Measurements from ENCODE around the gene CLDND2. TPM values are rescaled to one million over a fixed set of nuclear protein-coding genes. Genes with fewer than 3 reads are reported as not detected.

The CLDND2 gene
- total RNA-seq, 1 donor from 2014 or later: 23.2 TPM

DNA sequence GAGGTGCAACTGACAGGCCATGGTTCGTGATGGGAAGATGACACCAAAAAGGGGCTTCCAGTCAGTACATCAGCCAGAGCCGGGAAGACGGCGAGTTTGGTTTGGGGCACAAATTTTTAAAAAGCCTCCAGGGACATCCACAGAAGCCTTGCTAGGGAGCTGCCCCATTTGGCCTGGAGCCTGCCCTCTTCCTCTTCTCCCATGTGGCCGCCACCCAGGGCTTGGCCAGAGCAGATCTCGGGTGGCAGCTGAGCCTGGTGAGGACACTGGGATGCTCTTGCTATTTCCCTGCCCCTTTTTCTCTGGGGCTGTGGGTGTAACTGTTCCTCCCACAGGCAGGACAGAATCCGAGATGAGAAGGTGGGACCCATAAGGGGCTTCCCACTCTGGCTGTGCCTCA lies 10.9 kb downstream of the CLDND2 start:
- intact Hi-C loops (cut with micrococcal nuclease): no loop called here
- H3K9me3 Mint-ChIP-seq: no peaks in the 10 kb centered on the region
- DNase-seq (ENCODE audit: low spot score): no peak
- peak overlapping the region; percentile 34 for H3K27ac Mint-ChIP-seq
- no peaks in the 10 kb centered on the region for H3K27me3 Mint-ChIP-seq (ENCODE audit: insufficient read depth)
- no peak overlapping the region for H3K4me3 Mint-ChIP-seq
- H3K4me1 Mint-ChIP-seq (ENCODE audit: low read depth): peaks cover 40% of the 10 kb centered on the region
- H3K36me3 Mint-ChIP-seq (ENCODE audit: low read depth): peaks cover 21% of the 10 kb centered on the region

DNA sequence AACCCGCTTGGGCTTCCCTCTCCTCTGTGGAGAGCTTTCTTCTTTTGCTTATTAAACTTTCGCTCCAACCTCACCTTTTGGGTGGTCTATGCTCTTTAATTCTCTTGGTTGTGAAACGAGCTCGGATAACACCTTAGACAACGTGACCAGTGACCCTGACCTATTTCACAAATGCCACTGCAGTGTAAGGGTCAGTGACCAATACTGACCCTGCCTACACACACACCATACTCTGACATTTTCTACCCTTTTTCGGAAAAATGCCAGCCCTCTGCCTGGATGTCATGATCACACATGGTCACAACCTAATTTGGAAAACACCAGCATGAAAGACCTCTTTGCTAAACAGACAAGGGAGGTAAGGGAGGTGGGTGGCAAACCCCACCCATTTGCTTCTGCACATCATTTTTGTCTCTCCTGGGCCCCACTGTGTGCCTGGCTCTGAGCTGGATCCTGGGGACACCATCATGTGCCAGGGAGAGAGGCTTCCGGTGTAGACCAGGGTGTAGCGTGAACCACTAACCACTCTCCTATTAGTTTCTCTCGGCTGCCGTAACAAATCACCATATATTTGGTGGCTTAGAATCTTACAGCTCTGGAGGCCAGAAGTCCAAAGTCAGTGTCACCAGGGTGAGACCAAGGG lies 12.5 kb downstream of the CLDND2 start:
- Mint-ChIP-seq H3K27me3 (ENCODE audit: insufficient read depth) (no peaks in the 10 kb centered on the region), H3K4me1 (ENCODE audit: low read depth) (peaks cover 28% of the 10 kb centered on the region), H3K27ac (peak overlapping the region; percentile 12), H3K36me3 (ENCODE audit: low read depth) (peaks cover 26% of the 10 kb centered on the region), H3K9me3 (no peaks in the 10 kb centered on the region), H3K4me3 (no peak overlapping the region)
- no peak for DNase-seq (ENCODE audit: low spot score)
- intact Hi-C loops (cut with micrococcal nuclease): no loop called here

DNA sequence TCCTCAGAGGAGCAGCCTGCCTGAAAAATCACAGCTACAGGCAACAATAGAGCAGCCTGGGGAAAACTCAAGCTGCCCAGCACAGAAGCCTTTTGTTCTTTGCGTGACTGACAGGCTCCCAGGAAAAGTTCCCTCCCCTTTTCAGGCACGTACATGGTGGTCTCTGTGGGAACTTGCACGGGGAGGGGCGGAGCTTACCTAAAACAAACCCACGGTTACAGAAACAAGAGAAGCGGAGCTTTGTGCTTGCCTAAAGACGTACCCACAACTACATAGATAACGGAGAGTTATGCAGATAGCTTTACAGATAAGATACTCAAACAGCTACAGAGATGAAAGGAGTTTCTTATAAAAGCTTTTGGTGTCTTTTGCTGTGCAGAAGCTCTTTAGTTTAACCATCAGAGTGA lies 14.1 kb downstream of the CLDND2 start:
- Mint-ChIP-seq H3K4me1 (ENCODE audit: low read depth) (peaks cover 28% of the 10 kb centered on the region), H3K4me3 (no peak overlapping the region), H3K36me3 (ENCODE audit: low read depth) (peaks cover 35% of the 10 kb centered on the region), H3K9me3 (no peaks in the 10 kb centered on the region), H3K27me3 (ENCODE audit: insufficient read depth) (no peaks in the 10 kb centered on the region), H3K27ac (peak overlapping the region; percentile 80)
- intact Hi-C loops (cut with micrococcal nuclease): no loop called here
- DNase-seq (ENCODE audit: low spot score): no peak

DNA sequence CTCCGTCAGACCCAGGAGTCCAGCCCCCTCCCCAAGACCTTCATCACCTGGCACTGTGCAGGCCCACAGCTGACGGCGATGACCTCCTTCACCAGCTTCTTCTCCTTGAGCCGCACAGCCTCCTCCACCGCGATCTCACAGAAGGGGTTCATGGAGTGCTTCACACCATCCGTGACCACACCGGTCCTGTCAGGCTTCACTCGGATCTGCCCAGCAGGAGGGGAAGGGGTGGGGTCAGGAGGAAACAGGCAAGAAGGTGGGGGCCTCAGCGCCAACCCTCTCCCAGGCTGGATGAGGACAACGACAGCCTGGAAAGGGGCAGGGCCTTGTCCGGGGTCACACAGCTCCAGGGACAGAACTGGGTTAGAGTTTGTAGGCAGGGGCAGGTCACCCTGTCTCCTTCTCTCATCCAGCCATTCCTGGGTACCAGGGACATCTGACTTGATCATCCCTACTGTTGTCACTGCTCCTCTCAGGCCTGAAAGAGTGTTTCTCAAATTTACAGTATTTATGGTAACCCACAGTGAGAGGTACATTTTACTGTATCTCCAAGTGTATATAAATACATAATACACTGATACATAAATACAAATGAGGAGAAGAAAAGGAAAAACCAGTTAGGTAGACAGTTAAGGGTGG lies 14.6 kb downstream of the CLDND2 start:
- peaks cover 35% of the 10 kb centered on the region for H3K36me3 Mint-ChIP-seq (ENCODE audit: low read depth)
- intact Hi-C loops (cut with micrococcal nuclease): no loop called here
- H3K4me1 Mint-ChIP-seq (ENCODE audit: low read depth): peaks cover 24% of the 10 kb centered on the region
- peak overlapping the region; percentile 7 for H3K27ac Mint-ChIP-seq
- H3K9me3 Mint-ChIP-seq: no peaks in the 10 kb centered on the region
- no peaks in the 10 kb centered on the region for H3K27me3 Mint-ChIP-seq (ENCODE audit: insufficient read depth)
- DNase-seq (ENCODE audit: low spot score): no peak
- no peak overlapping the region for H3K4me3 Mint-ChIP-seq

DNA sequence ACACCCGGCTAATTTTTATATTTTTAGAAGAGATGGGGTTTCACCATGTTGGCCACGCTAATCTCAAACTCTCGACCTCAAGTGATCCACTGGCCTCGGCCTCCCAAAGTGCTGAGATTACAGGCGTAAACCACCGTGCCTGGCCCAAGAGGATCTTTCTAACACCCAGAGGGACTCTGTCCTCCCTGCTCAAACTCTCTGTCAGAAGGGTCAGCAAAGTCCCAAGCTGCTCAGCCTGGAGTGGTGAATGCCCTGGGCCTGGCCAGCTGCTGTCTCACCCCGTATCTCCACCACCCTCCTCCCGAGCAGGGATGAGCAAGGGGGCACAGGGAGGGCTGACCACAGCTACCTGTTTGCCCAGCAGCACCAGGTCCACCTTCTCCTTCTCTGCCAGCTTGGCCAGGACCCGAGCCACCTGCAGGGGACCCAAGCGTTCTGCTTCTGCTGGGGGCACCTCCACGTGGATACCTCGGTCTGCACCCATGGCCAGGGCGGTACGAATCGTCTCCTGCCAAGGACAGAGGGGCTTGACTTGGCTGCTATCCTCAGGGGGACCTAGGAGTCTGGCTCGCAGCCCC lies 15.9 kb downstream of the CLDND2 start:
- intact Hi-C loops (cut with micrococcal nuclease): no loop called here
- Mint-ChIP-seq H3K36me3 (ENCODE audit: low read depth) (peaks cover 35% of the 10 kb centered on the region), H3K9me3 (no peaks in the 10 kb centered on the region), H3K4me3 (no peak overlapping the region), H3K27ac (no peak overlapping the region), H3K4me1 (ENCODE audit: low read depth) (peaks cover 22% of the 10 kb centered on the region), H3K27me3 (ENCODE audit: insufficient read depth) (no peaks in the 10 kb centered on the region)
- DNase-seq (ENCODE audit: low spot score): no peak

DNA sequence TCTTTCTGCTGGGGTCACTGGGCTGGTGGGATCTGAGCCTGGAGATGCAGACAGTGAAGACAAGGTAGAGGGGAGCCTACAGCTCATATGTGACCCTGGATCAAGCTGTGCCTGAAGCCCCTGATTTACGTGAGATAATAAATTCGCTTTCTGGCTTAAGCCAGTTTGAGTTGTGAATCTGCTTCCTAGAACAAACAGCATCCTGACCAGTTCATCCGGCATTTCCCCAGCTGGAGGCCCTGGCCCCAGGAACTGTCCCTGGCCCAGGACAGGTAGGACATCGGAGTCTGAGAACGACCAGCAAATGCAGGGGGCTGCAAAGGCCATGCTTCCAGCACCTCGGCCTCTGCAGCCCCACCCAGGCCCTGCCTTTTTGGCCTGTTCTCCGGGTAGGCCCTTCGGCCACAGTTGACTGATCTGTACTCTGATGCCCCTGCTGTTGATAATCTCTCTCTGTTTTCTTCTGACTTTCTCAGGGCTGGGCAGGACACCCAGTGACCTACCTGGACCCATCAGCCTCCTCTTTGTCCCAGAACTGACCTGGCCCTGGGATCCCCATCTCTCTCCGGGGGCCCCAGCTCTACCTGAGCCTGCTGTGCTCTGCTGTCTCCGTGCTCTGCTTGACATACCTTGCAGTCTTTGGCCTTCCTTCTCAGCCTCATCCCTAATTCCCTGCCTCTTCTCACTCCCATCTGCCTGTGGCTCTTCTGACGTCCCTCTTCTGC lies 17.4 kb downstream of the CLDND2 start:
- H3K4me1 Mint-ChIP-seq (ENCODE audit: low read depth): peaks cover 14% of the 10 kb centered on the region
- H3K27ac Mint-ChIP-seq: no peak overlapping the region
- peaks cover 37% of the 10 kb centered on the region for H3K36me3 Mint-ChIP-seq (ENCODE audit: low read depth)
- no peak overlapping the region for H3K4me3 Mint-ChIP-seq
- no peak for DNase-seq (ENCODE audit: low spot score)
- intact Hi-C loops (cut with micrococcal nuclease): no loop called here
- H3K9me3 Mint-ChIP-seq: no peaks in the 10 kb centered on the region
- H3K27me3 Mint-ChIP-seq (ENCODE audit: insufficient read depth): no peaks in the 10 kb centered on the region

DNA sequence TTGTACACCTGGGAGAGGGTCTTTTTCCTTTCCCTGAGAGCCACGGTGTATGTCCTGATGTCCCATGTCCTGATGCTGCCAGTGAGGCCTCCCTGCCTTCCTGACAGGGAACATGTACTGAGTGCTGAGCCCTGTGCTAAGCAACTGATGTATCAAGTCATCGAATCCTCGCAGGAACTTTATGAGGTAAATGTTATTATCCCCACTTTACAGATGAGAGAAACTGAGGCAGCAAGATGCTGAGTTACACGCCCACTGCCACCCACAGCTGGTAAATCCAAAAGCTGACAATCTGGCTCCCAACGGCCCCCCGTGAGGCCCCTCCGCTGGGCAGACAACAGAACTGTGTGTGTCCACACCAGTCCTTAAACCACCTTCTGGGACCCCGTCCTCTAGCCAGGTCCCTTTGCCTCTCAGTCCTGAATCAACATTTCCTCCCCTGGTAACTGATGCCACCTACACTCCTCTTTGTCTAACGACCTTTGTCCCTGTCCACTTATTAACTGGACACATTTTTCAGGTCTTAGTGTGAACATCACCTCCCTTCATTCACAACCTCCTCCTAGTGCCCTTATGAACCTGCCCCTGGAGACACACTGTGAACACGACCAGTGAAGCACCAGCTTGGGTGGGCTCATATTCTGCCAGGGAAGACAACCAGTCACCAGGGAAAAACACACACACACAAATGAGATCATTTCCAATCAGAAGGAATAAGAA lies 21.4 kb downstream of the CLDND2 start:
- H3K9me3 Mint-ChIP-seq: no peaks in the 10 kb centered on the region
- intact Hi-C loops (cut with micrococcal nuclease): no loop called here
- peaks cover 38% of the 10 kb centered on the region for H3K36me3 Mint-ChIP-seq (ENCODE audit: low read depth)
- no peaks in the 10 kb centered on the region for H3K27me3 Mint-ChIP-seq (ENCODE audit: insufficient read depth)
- DNase-seq (ENCODE audit: low spot score): no peak
- no peak overlapping the region for H3K4me3 Mint-ChIP-seq
- no peak overlapping the region for H3K27ac Mint-ChIP-seq
- peaks cover 12% of the 10 kb centered on the region for H3K4me1 Mint-ChIP-seq (ENCODE audit: low read depth)

DNA sequence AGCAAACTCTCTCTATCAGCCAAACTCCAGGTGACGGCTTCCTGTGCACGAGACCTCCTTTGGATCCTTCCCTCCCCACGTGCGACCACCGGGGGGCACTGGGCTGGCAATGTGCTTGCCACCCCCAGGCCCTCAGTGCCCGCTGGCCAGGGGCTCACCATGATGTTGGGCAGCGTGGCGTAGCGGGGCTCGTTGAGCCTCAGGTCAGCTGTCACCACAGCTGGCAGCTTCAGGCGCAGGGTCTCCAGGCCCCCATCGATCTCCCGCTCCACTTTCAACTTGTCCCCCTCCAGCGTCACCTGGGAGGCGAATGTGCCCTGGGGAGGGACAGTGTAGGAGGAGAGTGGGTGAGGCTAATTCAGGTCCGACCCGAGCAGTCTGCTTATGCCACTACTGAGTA lies 22.1 kb downstream of the CLDND2 start:
- Mint-ChIP-seq H3K9me3 (no peaks in the 10 kb centered on the region), H3K4me3 (no peak overlapping the region), H3K27ac (no peak overlapping the region), H3K36me3 (ENCODE audit: low read depth) (peaks cover 33% of the 10 kb centered on the region), H3K27me3 (ENCODE audit: insufficient read depth) (peaks cover under 1% of the 10 kb centered on the region), H3K4me1 (ENCODE audit: low read depth) (peaks cover 14% of the 10 kb centered on the region)
- intact Hi-C loops (cut with micrococcal nuclease): no loop called here
- no peak for DNase-seq (ENCODE audit: low spot score)

DNA sequence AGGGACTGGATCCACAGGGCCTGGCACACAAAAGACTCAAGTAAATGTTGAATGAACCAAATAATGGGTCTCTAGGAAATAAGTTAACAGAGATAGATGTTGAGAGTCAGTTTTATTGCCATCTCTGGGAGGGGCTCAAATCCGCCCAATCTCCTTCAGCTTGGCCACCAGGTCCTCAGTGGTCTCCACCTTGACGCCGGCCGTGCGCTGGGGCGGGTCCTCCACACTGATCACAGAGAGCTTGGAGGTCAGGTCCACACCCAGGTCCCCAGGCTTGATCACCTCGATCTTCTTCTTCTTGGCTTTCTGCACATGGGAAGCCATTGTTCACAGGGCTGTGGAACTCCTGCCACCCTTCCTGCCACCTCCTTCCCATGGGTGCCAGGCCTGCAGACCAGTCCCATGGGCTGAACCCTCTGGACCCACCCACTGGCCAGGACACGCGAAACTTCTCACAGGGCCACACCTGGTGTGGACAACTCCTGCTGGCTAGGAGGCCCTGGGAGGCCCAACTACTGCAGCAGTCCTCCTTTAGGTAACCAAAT lies 23.7 kb downstream of the CLDND2 start:
- no peak overlapping the region for H3K27ac Mint-ChIP-seq
- no peak for DNase-seq (ENCODE audit: low spot score)
- H3K36me3 Mint-ChIP-seq (ENCODE audit: low read depth): peaks cover 24% of the 10 kb centered on the region
- peaks cover 17% of the 10 kb centered on the region for H3K4me1 Mint-ChIP-seq (ENCODE audit: low read depth)
- no peaks in the 10 kb centered on the region for H3K9me3 Mint-ChIP-seq
- H3K4me3 Mint-ChIP-seq: no peak overlapping the region
- intact Hi-C loops (cut with micrococcal nuclease): no loop called here
- H3K27me3 Mint-ChIP-seq (ENCODE audit: insufficient read depth): peaks cover 3% of the 10 kb centered on the region

DNA sequence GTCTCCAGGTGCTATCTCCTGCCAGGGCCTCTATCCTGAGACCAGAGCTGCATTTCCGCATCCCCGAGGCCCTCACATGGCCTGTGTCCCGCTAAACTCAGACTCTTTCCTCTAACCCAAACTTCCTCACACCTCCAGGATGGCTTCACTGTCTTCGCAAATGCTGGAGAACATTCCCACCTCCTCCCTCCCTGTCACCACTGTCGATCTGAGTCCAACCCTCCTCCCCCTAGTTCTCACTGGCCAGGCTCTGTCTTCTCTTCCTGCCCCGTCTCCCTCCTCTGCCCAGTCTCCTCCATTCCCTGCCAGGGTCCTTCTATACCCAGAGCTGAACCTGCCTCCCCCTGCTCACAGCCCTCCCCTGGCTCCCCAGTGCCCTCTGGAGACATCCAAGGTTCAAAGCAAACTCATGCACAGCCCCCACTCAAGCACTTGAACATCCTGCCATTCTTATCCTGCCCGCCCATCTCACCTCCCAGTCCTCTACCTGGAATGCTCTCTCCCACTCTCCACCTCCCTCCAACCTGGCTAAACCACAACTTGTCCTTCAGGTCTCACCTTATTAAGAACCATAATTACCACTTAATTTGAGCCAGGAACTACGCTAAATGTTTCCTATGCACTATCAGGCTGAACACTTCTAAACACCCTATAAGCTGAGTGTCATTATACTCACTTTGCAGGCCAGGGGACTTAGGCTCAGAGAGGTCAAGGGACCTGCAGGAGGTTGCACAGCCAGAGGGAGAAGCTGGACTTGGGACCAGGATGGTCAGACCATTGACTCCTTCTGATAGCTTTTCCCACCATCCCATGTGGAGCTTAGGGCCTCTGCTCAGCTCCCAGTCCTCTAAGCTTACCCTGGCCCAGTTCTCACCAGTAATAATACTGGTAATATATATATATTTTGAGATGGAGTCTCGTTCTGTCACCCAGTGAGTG lies 25.9 kb downstream of the CLDND2 start:
- Mint-ChIP-seq H3K4me1 (ENCODE audit: low read depth) (peaks cover 26% of the 10 kb centered on the region), H3K4me3 (peak overlapping the region; percentile 62), H3K9me3 (no peaks in the 10 kb centered on the region), H3K27ac (no peak overlapping the region), H3K27me3 (ENCODE audit: insufficient read depth) (peaks cover 3% of the 10 kb centered on the region), H3K36me3 (ENCODE audit: low read depth) (peaks cover 21% of the 10 kb centered on the region)
- intact Hi-C loops (cut with micrococcal nuclease): no loop called here
- no peak for DNase-seq (ENCODE audit: low spot score)

DNA sequence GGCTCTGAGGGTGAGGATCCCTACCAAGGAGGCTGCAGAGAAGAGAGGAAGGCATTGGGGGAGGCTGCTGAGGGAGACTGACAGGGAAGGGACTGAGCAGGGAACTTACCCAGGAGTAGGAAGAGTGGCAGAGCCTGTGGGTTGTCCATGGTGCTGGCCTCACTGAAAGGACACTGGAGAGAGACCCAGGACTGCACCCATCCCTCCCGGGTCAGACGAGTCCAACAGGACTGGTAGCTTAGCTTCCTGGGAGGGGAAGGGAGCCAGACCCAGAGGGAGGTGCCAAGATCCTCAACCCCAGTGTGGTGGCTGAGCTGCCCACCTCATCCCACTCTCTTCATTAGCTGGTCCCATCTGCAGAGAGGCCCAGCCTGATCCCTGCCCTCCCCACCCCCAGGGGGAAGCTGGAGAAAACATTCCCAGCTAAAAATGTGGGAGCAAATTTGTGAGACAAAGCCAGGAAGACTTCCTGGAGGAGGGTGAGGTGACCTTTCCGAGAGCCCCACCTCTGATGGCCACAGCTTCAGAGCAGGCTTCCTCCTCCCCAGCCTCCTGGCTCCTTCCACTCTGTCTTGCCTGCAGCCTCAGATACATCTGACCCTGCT lies 26.7 kb downstream of the CLDND2 start, which contains the start of gene VSIG10L:
Gene VSIG10L (minus strand): TSS at position 164 of the 605 bp plus-strand sequence. CDS start 15 bp downstream, at position 149.
- Mint-ChIP-seq H3K4me3 (peak within 1 kb of the TSS; percentile 67), H3K4me1 (ENCODE audit: low read depth) (peaks cover 26% of the 10 kb centered on the region), H3K27ac (peak within 1 kb of the TSS; percentile 29), H3K27me3 (ENCODE audit: insufficient read depth) (peaks cover 3% of the 10 kb centered on the region), H3K36me3 (ENCODE audit: low read depth) (peaks cover 19% of the 10 kb centered on the region), H3K9me3 (no peaks in the 10 kb centered on the region)
- DNase-seq (ENCODE audit: low spot score): no peak
- intact Hi-C loops (cut with micrococcal nuclease): no loop called here
